Measurements from ENCODE around the gene ALDH3A1. TPM values are rescaled to one million over a fixed set of nuclear protein-coding genes. Genes with fewer than 3 reads are reported as not detected.
A peak's percentile ranks its signal among the peaks of the same experiment; 100 is the strongest.

ALDH3A1 gene
- total and polyA plus RNA-seq, 2 donors (not counting 3 experiments of a cell fraction or from before 2014, with no cell fraction given): 0.11 to 1.2 TPM

DNA sequence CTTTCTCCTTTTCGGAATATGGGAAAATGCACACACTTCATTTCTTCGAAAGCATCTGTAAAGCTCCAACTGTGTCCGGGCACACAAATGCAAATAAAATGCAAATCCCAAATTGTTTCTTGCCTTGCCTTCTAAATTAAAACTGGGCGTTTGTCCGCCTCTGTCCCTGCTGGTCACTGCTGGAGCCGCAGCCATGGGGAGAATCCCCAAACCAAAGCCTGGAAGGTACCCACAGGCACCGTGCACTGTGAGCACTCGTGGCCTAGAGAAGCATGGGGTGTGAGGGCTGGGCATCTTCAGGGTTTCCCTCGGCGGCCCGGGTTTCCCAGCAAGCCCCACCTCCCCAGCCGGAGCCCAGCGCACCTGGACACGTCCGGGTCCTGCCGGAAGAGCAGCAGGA is 34.6 kb downstream of the ALDH3A1 start:
- no peak overlapping the region for H2AFZ ChIP-seq (ENCODE audit: low read depth, low read length)
- no peak for DNase-seq (ENCODE audit: low read depth, low spot score)
- no peaks in the 10 kb centered on the region for H4K20me1 ChIP-seq (replicated peaks; ENCODE audit: control insufficient read depth, extremely low read depth, insufficient read depth, low read length)
- no peaks in the 10 kb centered on the region for H3K4me1 ChIP-seq (ENCODE audit: control insufficient read depth, extremely low read depth, insufficient read depth, low read length)
- ChIA-PET POLR2A (no interaction called here), CTCF (interaction anchor here (1.3 kb wide), 1 partner anchor 11 kb away, joined by 4 read pairs; no protein-coding TSS in a partner anchor)
- H3K4me3 ChIP-seq (replicated peaks in 1 of 3; ENCODE audit: insufficient read depth in 1 of 3, low read depth in 1 of 3, low read length in 3 of 3): no peak overlapping the region
- no peaks in the 10 kb centered on the region for H3K36me3 ChIP-seq (ENCODE audit: control insufficient read depth in 2 of 2, extremely low read depth in 1 of 2, insufficient read depth in 2 of 2, low read length in 2 of 2)
- H3K9ac ChIP-seq (replicated peaks; ENCODE audit: extremely low read depth, insufficient read depth, low read length): no peak overlapping the region
- intact Hi-C loops (cut with micrococcal nuclease) (no loop called here), dilution Hi-C loops (cut with MboI; ENCODE audit: extremely low pct_ligation_motif_present, low sequenced_read_pairs) (no loop called here)
- H3K27me3 ChIP-seq (ENCODE audit: control insufficient read depth in 2 of 2, insufficient read depth in 2 of 2, low read length in 2 of 2): no peaks in the 10 kb centered on the region
- BruUV-seq (replicated peaks): no TSS peak
- H3K9me1 ChIP-seq (replicated peaks; ENCODE audit: control insufficient read depth, extremely low read depth, insufficient read depth, low read length): no peaks in the 10 kb centered on the region
- no peaks in the 10 kb centered on the region for H3K9me3 ChIP-seq (replicated peaks; ENCODE audit: control insufficient read depth, insufficient read depth, low read length)
- H3K4me2 ChIP-seq (ENCODE audit: insufficient read depth, low read length): no peak overlapping the region
- no peak for FAIRE-seq
- no peak overlapping the region for H3K27ac ChIP-seq (ENCODE audit: insufficient read depth, low read depth, low read length)
- no peaks in the 10 kb centered on the region for H3K79me2 ChIP-seq (ENCODE audit: control insufficient read depth, insufficient read depth, low read length)
- TF ChIP-seq, protein P1, sequence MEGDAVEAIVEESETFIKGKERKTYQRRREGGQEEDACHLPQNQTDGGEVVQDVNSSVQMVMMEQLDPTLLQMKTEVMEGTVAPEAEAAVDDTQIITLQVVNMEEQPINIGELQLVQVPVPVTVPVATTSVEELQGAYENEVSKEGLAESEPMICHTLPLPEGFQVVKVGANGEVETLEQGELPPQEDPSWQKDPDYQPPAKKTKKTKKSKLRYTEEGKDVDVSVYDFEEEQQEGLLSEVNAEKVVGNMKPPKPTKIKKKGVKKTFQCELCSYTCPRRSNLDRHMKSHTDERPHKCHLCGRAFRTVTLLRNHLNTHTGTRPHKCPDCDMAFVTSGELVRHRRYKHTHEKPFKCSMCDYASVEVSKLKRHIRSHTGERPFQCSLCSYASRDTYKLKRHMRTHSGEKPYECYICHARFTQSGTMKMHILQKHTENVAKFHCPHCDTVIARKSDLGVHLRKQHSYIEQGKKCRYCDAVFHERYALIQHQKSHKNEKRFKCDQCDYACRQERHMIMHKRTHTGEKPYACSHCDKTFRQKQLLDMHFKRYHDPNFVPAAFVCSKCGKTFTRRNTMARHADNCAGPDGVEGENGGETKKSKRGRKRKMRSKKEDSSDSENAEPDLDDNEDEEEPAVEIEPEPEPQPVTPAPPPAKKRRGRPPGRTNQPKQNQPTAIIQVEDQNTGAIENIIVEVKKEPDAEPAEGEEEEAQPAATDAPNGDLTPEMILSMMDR (IDR thresholded peaks at IDR 0.05; ENCODE audit: extremely low read depth in 1 of 2, insufficient read depth in 1 of 2, low read depth in 1 of 2, low read length in 2 of 2): peak in 1 of 2 donors; percentile 10
- no peak for TF ChIP-seq JUN (IDR thresholded peaks at IDR 0.05; ENCODE audit: borderline replicate concordance, insufficient read depth, insufficient read length, low read depth)

DNA sequence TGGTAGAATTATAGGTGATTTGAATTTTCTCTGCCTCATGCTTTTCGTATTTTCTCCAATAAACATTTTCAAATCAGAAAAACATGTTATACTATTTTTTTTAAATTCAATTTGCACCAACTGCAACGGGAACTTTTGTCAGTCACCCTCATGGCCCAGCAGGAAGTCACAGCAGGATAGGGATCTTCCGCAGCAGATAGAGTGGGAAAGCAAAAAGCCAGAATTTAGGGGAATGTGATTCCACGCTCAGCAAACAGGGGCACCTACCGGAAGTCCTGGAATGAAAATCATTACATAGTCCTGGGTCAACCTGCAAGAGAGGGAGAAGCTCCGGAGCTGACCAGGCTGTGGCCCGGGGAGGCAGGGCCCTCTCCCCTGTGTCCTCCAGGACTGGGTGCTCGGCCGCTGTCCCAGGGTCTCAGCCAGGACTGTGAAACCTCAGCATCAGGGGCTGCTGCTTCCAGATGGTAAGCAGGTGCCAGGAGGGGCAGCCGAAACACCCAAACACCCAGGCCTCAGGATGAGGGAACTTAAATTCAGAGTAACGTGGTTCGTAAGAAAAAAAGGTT is 35.6 kb downstream of the ALDH3A1 start:
- no peaks in the 10 kb centered on the region for H3K9me1 ChIP-seq (replicated peaks; ENCODE audit: control insufficient read depth, extremely low read depth, insufficient read depth, low read length)
- H3K27me3 ChIP-seq (ENCODE audit: control insufficient read depth in 2 of 2, insufficient read depth in 2 of 2, low read length in 2 of 2): no peaks in the 10 kb centered on the region
- no peak overlapping the region for H2AFZ ChIP-seq (ENCODE audit: low read depth, low read length)
- H4K20me1 ChIP-seq (replicated peaks; ENCODE audit: control insufficient read depth, extremely low read depth, insufficient read depth, low read length): no peaks in the 10 kb centered on the region
- no peak overlapping the region for H3K9ac ChIP-seq (replicated peaks; ENCODE audit: extremely low read depth, insufficient read depth, low read length)
- dilution Hi-C loops (cut with MboI; ENCODE audit: extremely low pct_ligation_motif_present, low sequenced_read_pairs) (no loop called here), intact Hi-C loops (cut with micrococcal nuclease) (no loop called here)
- ChIA-PET POLR2A (no interaction called here), CTCF (interaction anchor here (1.3 kb wide), 1 partner anchor 10 kb away, joined by 4 read pairs; no protein-coding TSS in a partner anchor)
- TF ChIP-seq JUN (IDR thresholded peaks at IDR 0.05; ENCODE audit: borderline replicate concordance, insufficient read depth, insufficient read length, low read depth): no peak
- no peak for TF ChIP-seq FOS (IDR thresholded peaks at IDR 0.05; ENCODE audit: borderline replicate concordance, insufficient read depth, low read length)
- TF ChIP-seq MYC (IDR thresholded peaks at IDR 0.05; ENCODE audit: low read depth, low read length): no peak
- TF ChIP-seq GATA2 (IDR thresholded peaks at IDR 0.05; ENCODE audit: insufficient read depth, insufficient read length, low read depth, low read length): no peak
- TF ChIP-seq EZH2 (IDR thresholded peaks at IDR 0.05; ENCODE audit: borderline replicate concordance, low read depth, low read length, severe bottlenecking): no peak
- TF ChIP-seq, protein P2, sequence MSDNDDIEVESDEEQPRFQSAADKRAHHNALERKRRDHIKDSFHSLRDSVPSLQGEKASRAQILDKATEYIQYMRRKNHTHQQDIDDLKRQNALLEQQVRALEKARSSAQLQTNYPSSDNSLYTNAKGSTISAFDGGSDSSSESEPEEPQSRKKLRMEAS (IDR thresholded peaks at IDR 0.05; ENCODE audit: insufficient read depth, insufficient read length): no peak
- no peak for TF ChIP-seq POLR2AphosphoS5 (IDR thresholded peaks at IDR 0.05; ENCODE audit: insufficient read depth, low read depth, low read length)
- no peak for TF ChIP-seq POLR2A (IDR thresholded peaks at IDR 0.05; ENCODE audit: low read depth, low read length)
- TF ChIP-seq, protein P1 (IDR thresholded peaks at IDR 0.05; ENCODE audit: extremely low read depth in 1 of 2, insufficient read depth in 1 of 2, low read depth in 1 of 2, low read length in 2 of 2): no peak
- no peaks in the 10 kb centered on the region for H3K79me2 ChIP-seq (ENCODE audit: control insufficient read depth, insufficient read depth, low read length)
- H3K27ac ChIP-seq (ENCODE audit: insufficient read depth, low read depth, low read length): no peak overlapping the region
- no peaks in the 10 kb centered on the region for H3K9me3 ChIP-seq (replicated peaks; ENCODE audit: control insufficient read depth, insufficient read depth, low read length)
- H3K4me3 ChIP-seq (replicated peaks in 1 of 3; ENCODE audit: insufficient read depth in 1 of 3, low read depth in 1 of 3, low read length in 3 of 3): no peak overlapping the region
- FAIRE-seq (no peak), DNase-seq (ENCODE audit: low read depth, low spot score) (no peak)
- no peaks in the 10 kb centered on the region for H3K36me3 ChIP-seq (ENCODE audit: control insufficient read depth in 2 of 2, extremely low read depth in 1 of 2, insufficient read depth in 2 of 2, low read length in 2 of 2)
- no peaks in the 10 kb centered on the region for H3K4me1 ChIP-seq (ENCODE audit: control insufficient read depth, extremely low read depth, insufficient read depth, low read length)
- H3K4me2 ChIP-seq (ENCODE audit: insufficient read depth, low read length): no peak overlapping the region
- no TSS peak for BruUV-seq (replicated peaks)

All from endothelial cell of umbilical vein (primary cell).